GM12872 (cell line): Measurements from ENCODE around the gene TTC33.

Experiments used
- CTCF ChIP-seq: IDR thresholded peaks from 3 replicates; pipeline ENCODE4 v1.5.1; 2011; ENCODE audit warnings: low read depth, mild to moderate bottlenecking, low read length, moderate library complexity; ENCODE audit not compliant: insufficient read depth

Gene TTC33

GRCh38 chr5:40569546-40570270 is 186.1 kb downstream of the TTC33 start:
- no peak for TF ChIP-seq CTCF

- no peak for TF ChIP-seq CTCF
Observed at GRCh38 chr5:40568548-40568947, 187.2 kb downstream of the TTC33 start.

GRCh38 chr5:40560474-40561110 is 195.2 kb downstream of the TTC33 start:
- no peak for TF ChIP-seq CTCF

GRCh38 chr5:40559306-40559705 is 196.5 kb downstream of the TTC33 start:
- TF ChIP-seq CTCF, result no peak

GRCh38 chr5:40557501-40557900 is 198.3 kb downstream of the TTC33 start:
- no peak for TF ChIP-seq CTCF

- no peak for TF ChIP-seq CTCF
Observed at GRCh38 chr5:40556811-40557210, 198.9 kb downstream of the TTC33 start.

- TF ChIP-seq CTCF, result no peak
Observed at GRCh38 chr5:40555886-40556285, 199.9 kb downstream of the TTC33 start.
